ENCODE data around the gene SCAF4. TPM values are rescaled to one million over a fixed set of nuclear protein-coding genes. Genes with fewer than 3 reads are reported as not detected.

The SCAF4 gene
- total RNA-seq, 2 experiments from 2014 or later, result 25.9 to 87.3 TPM

DNA sequence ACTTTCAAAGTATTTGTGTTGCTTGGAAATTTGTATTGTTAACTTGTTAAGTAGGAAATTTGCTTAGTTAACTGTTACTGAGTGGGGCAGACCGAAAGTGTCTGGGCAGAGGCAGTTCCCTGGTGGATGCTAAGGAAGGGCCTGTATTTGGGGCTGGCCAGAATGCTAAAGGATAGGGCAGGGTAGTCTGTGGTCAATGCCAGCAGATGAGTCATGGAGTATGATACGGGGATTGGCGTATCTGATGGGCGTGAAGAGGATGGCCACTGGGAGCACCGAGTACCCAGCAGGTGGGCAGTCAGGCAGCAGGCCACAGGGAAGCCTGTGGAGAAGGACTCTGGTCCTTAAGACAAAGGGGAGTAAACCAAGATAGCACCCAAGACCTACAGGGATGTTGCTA, 46.6 kb upstream of the SCAF4 start:
- TF ChIP-seq CTCF (conservative IDR thresholded peaks at IDR 0.05; ENCODE audit: low read length) (no peak), EZH2phosphoT487 (IDR thresholded peaks at IDR 0.05; ENCODE audit: borderline replicate concordance, low read depth, low read length) (no peak)
- no peaks in the 10 kb centered on the region for H3K9me2 ChIP-seq (ENCODE audit: insufficient read depth, low read length)
- no peak overlapping the region for H2AFZ ChIP-seq (ENCODE audit: low read length)
- peaks cover 23% of the 10 kb centered on the region for H3K4me1 ChIP-seq (ENCODE audit: insufficient read depth, low read length, poor library complexity, severe bottlenecking)
- intact Hi-C loops (cut with micrococcal nuclease; ENCODE audit: unreplicated experiment), result no loop called here
- BruUV-seq (replicated peaks), result no TSS peak
- H3K79me2 ChIP-seq (ENCODE audit: insufficient read depth, low read depth, low read length), result no peaks in the 10 kb centered on the region
- no peak overlapping the region for H3K4me2 ChIP-seq (ENCODE audit: low read length)
- no peak overlapping the region for H3K27ac ChIP-seq (ENCODE audit: low read depth, low read length, poor library complexity, severe bottlenecking)
- no peak for DNase-seq (ENCODE audit: low spot score)
- ChIA-PET POLR2A (no interaction called here), CTCF (ENCODE audit: unreplicated experiment) (no interaction called here)
- no peak overlapping the region for H3K4me3 ChIP-seq (ENCODE audit: low read depth, low read length, poor library complexity, severe bottlenecking)
- no peaks in the 10 kb centered on the region for H3K36me3 ChIP-seq (ENCODE audit: insufficient read depth, low read length)
- H4K20me1 ChIP-seq (ENCODE audit: insufficient read depth, low read length), result no peaks in the 10 kb centered on the region
- H3K9me3 ChIP-seq (ENCODE audit: low read length), result no peaks in the 10 kb centered on the region

DNA sequence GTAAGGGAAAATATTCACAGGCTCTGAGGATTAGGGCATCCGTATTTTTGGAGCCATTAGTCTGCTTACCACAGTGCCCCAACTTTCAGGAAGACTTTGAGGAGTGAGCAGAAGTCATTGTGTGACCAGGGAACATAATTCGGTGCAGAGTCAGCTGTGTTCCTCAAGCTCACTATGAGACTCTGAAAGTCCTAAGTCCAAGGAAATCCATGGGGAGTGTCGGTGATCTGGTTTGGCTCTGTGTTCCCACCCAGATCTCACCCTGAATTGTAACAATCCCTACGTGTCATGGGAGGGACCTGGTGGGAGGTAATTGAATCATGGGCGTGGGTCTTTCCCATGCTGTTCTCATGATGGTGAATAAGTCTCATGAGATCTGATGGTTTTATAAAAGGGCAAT, 45.9 kb upstream of the SCAF4 start:
- POLR2A ChIA-PET, result interaction anchor here (0.5 kb wide), 1 partner anchor 1086 kb away, joined by 3 read pairs; no protein-coding TSS in a partner anchor
- no peaks in the 10 kb centered on the region for H4K20me1 ChIP-seq (ENCODE audit: insufficient read depth, low read length)
- H3K4me1 ChIP-seq (ENCODE audit: insufficient read depth, low read length, poor library complexity, severe bottlenecking), result peaks cover 30% of the 10 kb centered on the region
- BruUV-seq (replicated peaks), result no TSS peak
- no peak for DNase-seq (ENCODE audit: low spot score)
- H2AFZ ChIP-seq (ENCODE audit: low read length), result no peak overlapping the region
- no peaks in the 10 kb centered on the region for H3K9me2 ChIP-seq (ENCODE audit: insufficient read depth, low read length)
- no peak overlapping the region for H3K4me2 ChIP-seq (ENCODE audit: low read length)
- no peak overlapping the region for H3K4me3 ChIP-seq (ENCODE audit: low read depth, low read length, poor library complexity, severe bottlenecking)
- H3K9me3 ChIP-seq (ENCODE audit: low read length), result no peaks in the 10 kb centered on the region
- H3K79me2 ChIP-seq (ENCODE audit: insufficient read depth, low read depth, low read length), result no peaks in the 10 kb centered on the region
- TF ChIP-seq EZH2phosphoT487 (IDR thresholded peaks at IDR 0.05; ENCODE audit: borderline replicate concordance, low read depth, low read length), result no peak
- TF ChIP-seq CTCF (conservative IDR thresholded peaks at IDR 0.05; ENCODE audit: low read length), result no peak
- intact Hi-C loops (cut with micrococcal nuclease; ENCODE audit: unreplicated experiment), result no loop called here
- no peak overlapping the region for H3K27ac ChIP-seq (ENCODE audit: low read depth, low read length, poor library complexity, severe bottlenecking)
- CTCF ChIA-PET (ENCODE audit: unreplicated experiment), result no interaction called here
- no peaks in the 10 kb centered on the region for H3K36me3 ChIP-seq (ENCODE audit: insufficient read depth, low read length)

GRCh38 chr21:31774031-31774430, 42.1 kb upstream of the SCAF4 start:
- Histone ChIP-seq H3K4me2 (ENCODE audit: low read length) (no peak overlapping the region), H3K36me3 (ENCODE audit: insufficient read depth, low read length) (no peaks in the 10 kb centered on the region), H3K9me2 (ENCODE audit: insufficient read depth, low read length) (no peaks in the 10 kb centered on the region), H4K20me1 (ENCODE audit: insufficient read depth, low read length) (no peaks in the 10 kb centered on the region), H3K27ac (ENCODE audit: low read depth, low read length, poor library complexity, severe bottlenecking) (peak overlapping the region; percentile 97), H2AFZ (ENCODE audit: low read length) (no peak overlapping the region), H3K9me3 (ENCODE audit: low read length) (peaks cover 5% of the 10 kb centered on the region; the same call in 1 of the 2 replicates), H3K4me1 (ENCODE audit: insufficient read depth, low read length, poor library complexity, severe bottlenecking) (peaks cover 56% of the 10 kb centered on the region), H3K4me3 (ENCODE audit: low read depth, low read length, poor library complexity, severe bottlenecking) (no peak overlapping the region), H3K79me2 (ENCODE audit: insufficient read depth, low read depth, low read length) (no peaks in the 10 kb centered on the region)
- intact Hi-C loops (cut with micrococcal nuclease; ENCODE audit: unreplicated experiment), result loop anchor here (5.0 kb wide), 1 partner anchor 503 kb away; the partner anchor contains the start of gene MIS18A
- POLR2A ChIA-PET, result interaction anchor here (0.5 to 3.4 kb wide), 7 partner anchors 10 to 1009 kb away, joined by 3 to 42 read pairs (median 4); partner anchors contain the start of gene SCAF4
- TF ChIP-seq EZH2phosphoT487 (IDR thresholded peaks at IDR 0.05; ENCODE audit: borderline replicate concordance, low read depth, low read length), result no peak
- no peak for TF ChIP-seq CTCF (conservative IDR thresholded peaks at IDR 0.05; ENCODE audit: low read length)
- no TSS peak for BruUV-seq (replicated peaks)
- no peak for DNase-seq (ENCODE audit: low spot score)
- CTCF ChIA-PET (ENCODE audit: unreplicated experiment), result interaction anchor here (1.0 kb wide), 1 partner anchor 12 kb away, joined by 6 read pairs; no protein-coding TSS in a partner anchor
